HCT116 (cell line): ENCODE results near the gene ZCCHC2. TPM values are rescaled to one million over a fixed set of nuclear protein-coding genes. Genes with fewer than 3 reads are reported as not detected.

ENCODE experiments used
- ATAC-seq: fragments of 200-7000 bp; cut with Tn5 transposase; 2 replicates; pipeline ENCODE4 v1.9.1; 2020; ENCODE audit warnings: mild to moderate bottlenecking, moderate library complexity
- BruUV-seq: library from RNA; stranded (reverse); fragments of 400-500 nt; replicated peaks from 2 replicates; lab custom pipeline; 2021; lab: Mats Ljungman, UMichigan
- CTCF ChIA-PET: fragments of 300-600 bp; sonication (Branson Sonifier 250); formaldehyde crosslinking; loops from one replicate; lab custom pipeline; 2021; ENCODE audit warnings: antibody characterized with exemption; lab: Charles Lee
- POLR2A ChIA-PET: fragments of 300-600, 350-600 bp; sonication (Branson Sonifier 250); formaldehyde crosslinking; loops from one replicate; lab custom pipeline; 2021; ENCODE audit warnings: antibody characterized with exemption; lab: Charles Lee
- RAD21 ChIA-PET, 2 experiments: fragments of 300-600 bp; sonication (Branson Sonifier 250); formaldehyde crosslinking; loops; one replicate each; lab custom pipeline; 2023; ENCODE audit warnings: low total read pairs in 2 of 2; ENCODE audit not compliant: uncharacterized antibody in 2 of 2, unreplicated experiment in 2 of 2, low non-redundant PET in 1 of 2; lab: Charles Lee
- DNase-seq: peaks from one replicate; pipeline ENCODE4 v3.0.0-alpha.2; 2010; ENCODE audit warnings: low read depth, low spot score
- H2AFZ ChIP-seq: fragments of 200-600 bp; shearing (Covaris generic), sonication (generic); 2 replicates; pipeline ENCODE4 v1.6.1; 2017; ENCODE audit warnings: low read depth, mixed run types, mixed read lengths, antibody characterized with exemption, low read length; ENCODE audit not compliant: poor library complexity, severe bottlenecking
- H3K27ac ChIP-seq: 2 replicates; pipeline ENCODE4 v1.5.1; 2012; ENCODE audit warnings: low read depth, low read length
- H3K27me3 ChIP-seq: fragments of 200-600 bp; sonication (generic); 2 replicates; pipeline ENCODE4 v1.6.1; 2016; ENCODE audit warnings: mixed run types, low read length, mixed read lengths; ENCODE audit not compliant: insufficient read depth
- H3K36me3 ChIP-seq, 2 experiments: fragments of 200-500 bp in 1 of 2; fragments of 200-600 bp in 1 of 2; sonication (Bioruptor generic) in 1 of 2; sonication (generic) in 1 of 2; 2 replicates each; pipeline versions ENCODE4 v1.5.1 to v1.6.1; 2014 to 2016; ENCODE audit warnings: low read length in 2 of 2, inconsistent platforms in 1 of 2, mixed read lengths in 1 of 2, mixed run types in 1 of 2; ENCODE audit not compliant: insufficient read depth in 2 of 2, control insufficient read depth in 1 of 2
- H3K4me1 ChIP-seq, 2 experiments: fragments of 200-600 bp in 1 of 2; sonication (generic) in 1 of 2; 2 replicates each; pipeline versions ENCODE4 v1.5.1 to v1.6.1; 2012 to 2017; ENCODE audit warnings: low read length in 2 of 2, inconsistent platforms in 1 of 2, mild to moderate bottlenecking in 1 of 2, mixed read lengths in 1 of 2, mixed run types in 1 of 2, moderate library complexity in 1 of 2; ENCODE audit not compliant: insufficient read depth in 2 of 2, control insufficient read depth in 1 of 2
- H3K4me2 ChIP-seq: fragments of 200-600 bp; sonication (generic); 2 replicates; pipeline ENCODE4 v1.6.1; 2017; ENCODE audit warnings: mixed run types, low read length, mixed read lengths
- H3K4me3 ChIP-seq, 2 experiments: fragments of 200-600 bp in 1 of 2; sonication (generic) in 1 of 2; replicated peaks in 1 of 2; 2 replicates each; pipeline ENCODE4 v1.5.1; 2011 to 2016; ENCODE audit warnings: low read length in 2 of 2, control low read depth in 1 of 2, low read depth in 1 of 2, mild to moderate bottlenecking in 1 of 2, mixed read lengths in 1 of 2, mixed run types in 1 of 2
- H3K79me2 ChIP-seq: fragments of 200-600 bp; sonication (generic); 2 replicates; pipeline ENCODE4 v1.6.1; 2017; ENCODE audit warnings: mild to moderate bottlenecking, mixed run types, low read length, moderate library complexity, mixed read lengths; ENCODE audit not compliant: insufficient read depth
- H3K9ac ChIP-seq: fragments of 200-600 bp; sonication (generic); 2 replicates; pipeline ENCODE4 v1.6.1; 2016; ENCODE audit warnings: low read length, mixed read lengths
- H3K9me2 ChIP-seq: fragments of 200-600 bp; sonication (generic), shearing (Covaris generic); 2 replicates; pipeline ENCODE4 v1.6.1; 2017; ENCODE audit warnings: mixed run types, mild to moderate bottlenecking, moderate library complexity; ENCODE audit not compliant: insufficient read depth
- H3K9me3 ChIP-seq, 2 experiments: fragments of 200-500 bp in 1 of 2; fragments of 200-600 bp in 1 of 2; sonication (Bioruptor generic) in 1 of 2; sonication (generic) in 1 of 2; 2 replicates each; pipeline ENCODE4 v1.6.1; 2014 to 2017; ENCODE audit warnings: low read length in 2 of 2, mixed read lengths in 2 of 2, inconsistent platforms in 1 of 2, low read depth in 1 of 2, mild to moderate bottlenecking in 1 of 2, mixed run types in 1 of 2, moderate library complexity in 1 of 2; ENCODE audit not compliant: control insufficient read depth in 1 of 2, insufficient read depth in 1 of 2
- H4K20me1 ChIP-seq: fragments of 200-600 bp; sonication (generic), shearing (Covaris generic); 2 replicates; pipeline ENCODE4 v1.6.1; 2017; ENCODE audit warnings: mixed run types, mild to moderate bottlenecking, moderate library complexity; ENCODE audit not compliant: insufficient read depth
- CEBPB ChIP-seq: IDR thresholded peaks from 2 replicates; pipeline ENCODE4 v1.6.1; 2012; ENCODE audit warnings: low read depth
- ELF1 ChIP-seq: IDR thresholded peaks from 2 replicates; pipeline ENCODE4 v1.6.1; 2012; ENCODE audit warnings: low read depth, borderline replicate concordance
- EZH2phosphoT487 ChIP-seq: fragments of 200-600 bp; IDR thresholded peaks from 2 replicates; pipeline ENCODE4 v1.6.1; 2018; ENCODE audit warnings: antibody characterized with exemption, borderline replicate concordance
- FOSL1 ChIP-seq: IDR thresholded peaks from 2 replicates; pipeline ENCODE4 v1.6.1; 2012; ENCODE audit warnings: low read depth
- JUND ChIP-seq: IDR thresholded peaks from 2 replicates; pipeline ENCODE4 v1.6.1; 2012
- POLR2A ChIP-seq: IDR thresholded peaks from 2 replicates; pipeline ENCODE4 v1.7.0; 2011; ENCODE audit warnings: borderline replicate concordance; ENCODE audit not compliant: insufficient read depth, insufficient read length; ENCODE audit errors: extremely low read depth
- POLR2AphosphoS5 ChIP-seq: IDR thresholded peaks from 2 replicates; pipeline ENCODE4 v1.6.1; 2011; ENCODE audit warnings: mild to moderate bottlenecking, low read depth, low read length, moderate library complexity
- RAD21 ChIP-seq: IDR thresholded peaks from 2 replicates; pipeline ENCODE4 v1.6.1; 2012; ENCODE audit warnings: low read depth, mild to moderate bottlenecking
- REST ChIP-seq: IDR thresholded peaks from 2 replicates; pipeline ENCODE4 v1.6.1; 2012; ENCODE audit warnings: low read depth
- SIN3A ChIP-seq: IDR thresholded peaks from 2 replicates; pipeline ENCODE4 v1.6.1; 2012; ENCODE audit warnings: low read depth
- SRF ChIP-seq: IDR thresholded peaks from 2 replicates; pipeline ENCODE4 v1.6.1; 2012; ENCODE audit warnings: low read depth
- TCF7L2 ChIP-seq: IDR thresholded peaks from 2 replicates; pipeline ENCODE4 v1.7.0; 2011; ENCODE audit warnings: borderline replicate concordance, inconsistent platforms; ENCODE audit not compliant: insufficient read depth, insufficient read length; ENCODE audit errors: extremely low read depth
- YY1 ChIP-seq: IDR thresholded peaks from 2 replicates; pipeline ENCODE4 v1.6.1; 2011; ENCODE audit warnings: low read length, low read depth, moderate library complexity, mild to moderate bottlenecking; ENCODE audit not compliant: insufficient replicate concordance; ENCODE audit errors: extremely low read depth
- ZBTB33 ChIP-seq: IDR thresholded peaks from 2 replicates; pipeline ENCODE4 v1.6.1; 2011; ENCODE audit warnings: mild to moderate bottlenecking, low read length, moderate library complexity; ENCODE audit not compliant: insufficient replicate concordance; ENCODE audit errors: extremely low read depth
- intact Hi-C: fragments of 100-400 bp; cut with micrococcal nuclease; formaldehyde crosslinking; loops from 2 replicates; pipeline ENCODE4 v1.10.0; 2022
- total RNA-seq: library from RNA; stranded (reverse); gene quantifications from one replicate; pipeline ENCODE4 v1.2.1, GENCODE V29; 2021; ENCODE audit not compliant: unreplicated experiment
- TF ChIP-seq, protein P1 (sequence below): IDR thresholded peaks from 2 replicates; pipeline ENCODE4 v1.6.1; 2012
- TF ChIP-seq, protein P2 (sequence below): IDR thresholded peaks from 2 replicates; pipeline ENCODE4 v1.6.1; 2012
- TF ChIP-seq, protein P3 (sequence below), 3 experiments: fragments of 200-600 bp in 1 of 3; sonication (generic) in 1 of 3; IDR thresholded peaks in 2 of 3; conservative IDR thresholded peaks in 1 of 3; 2 replicates each; pipeline ENCODE4 v1.5.1; 2012 to 2017; ENCODE audit warnings: low read depth in 2 of 3, low read length in 2 of 3, antibody characterized with exemption in 1 of 3, borderline replicate concordance in 1 of 3, control low read depth in 1 of 3, mild to moderate bottlenecking in 1 of 3, mixed read lengths in 1 of 3, mixed run types in 1 of 3, moderate library complexity in 1 of 3; ENCODE audit not compliant: insufficient read depth in 1 of 3

ZCCHC2 gene
- total RNA-seq, 1 experiment from 2014 or later: 17.7 TPM

DNA sequence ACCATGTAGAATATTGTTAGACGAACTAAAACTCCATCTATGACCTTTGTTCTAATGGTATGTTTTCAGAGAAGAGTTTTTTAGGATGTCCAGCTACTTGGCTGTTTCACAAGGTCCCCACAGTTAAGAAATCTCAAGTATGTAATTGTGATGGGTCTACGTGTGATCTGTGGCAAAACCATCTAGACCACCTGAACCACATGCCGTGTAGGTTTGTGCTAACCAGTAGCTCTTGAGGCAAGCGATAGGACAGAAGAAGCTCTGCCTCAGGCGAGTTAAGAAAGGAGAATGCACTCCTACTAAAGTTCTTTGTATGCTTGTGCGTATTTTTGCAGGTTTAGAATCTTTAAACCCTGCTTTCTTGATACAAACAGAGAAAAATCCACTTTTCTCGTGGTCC is 13.2 kb downstream of the ZCCHC2 start:
- intact Hi-C loops: no loop called here

More for the DNA sequence above, 13.2 kb downstream of the ZCCHC2 start:
- TF ChIP-seq POLR2AphosphoS5 (no peak), SIN3A (no peak), ELF1 (no peak), ZBTB33 (no peak), FOSL1 (no peak), TCF7L2 (no peak), EZH2phosphoT487 (no peak), CEBPB (no peak), JUND (no peak), POLR2A (no peak), SRF (no peak), YY1 (no peak), REST (no peak), RAD21 (no peak)
- TF ChIP-seq, protein P1, sequence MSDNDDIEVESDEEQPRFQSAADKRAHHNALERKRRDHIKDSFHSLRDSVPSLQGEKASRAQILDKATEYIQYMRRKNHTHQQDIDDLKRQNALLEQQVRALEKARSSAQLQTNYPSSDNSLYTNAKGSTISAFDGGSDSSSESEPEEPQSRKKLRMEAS: no peak
- TF ChIP-seq, protein P2, sequence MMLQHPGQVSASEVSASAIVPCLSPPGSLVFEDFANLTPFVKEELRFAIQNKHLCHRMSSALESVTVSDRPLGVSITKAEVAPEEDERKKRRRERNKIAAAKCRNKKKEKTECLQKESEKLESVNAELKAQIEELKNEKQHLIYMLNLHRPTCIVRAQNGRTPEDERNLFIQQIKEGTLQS: no peak
- TF ChIP-seq, protein P3, sequence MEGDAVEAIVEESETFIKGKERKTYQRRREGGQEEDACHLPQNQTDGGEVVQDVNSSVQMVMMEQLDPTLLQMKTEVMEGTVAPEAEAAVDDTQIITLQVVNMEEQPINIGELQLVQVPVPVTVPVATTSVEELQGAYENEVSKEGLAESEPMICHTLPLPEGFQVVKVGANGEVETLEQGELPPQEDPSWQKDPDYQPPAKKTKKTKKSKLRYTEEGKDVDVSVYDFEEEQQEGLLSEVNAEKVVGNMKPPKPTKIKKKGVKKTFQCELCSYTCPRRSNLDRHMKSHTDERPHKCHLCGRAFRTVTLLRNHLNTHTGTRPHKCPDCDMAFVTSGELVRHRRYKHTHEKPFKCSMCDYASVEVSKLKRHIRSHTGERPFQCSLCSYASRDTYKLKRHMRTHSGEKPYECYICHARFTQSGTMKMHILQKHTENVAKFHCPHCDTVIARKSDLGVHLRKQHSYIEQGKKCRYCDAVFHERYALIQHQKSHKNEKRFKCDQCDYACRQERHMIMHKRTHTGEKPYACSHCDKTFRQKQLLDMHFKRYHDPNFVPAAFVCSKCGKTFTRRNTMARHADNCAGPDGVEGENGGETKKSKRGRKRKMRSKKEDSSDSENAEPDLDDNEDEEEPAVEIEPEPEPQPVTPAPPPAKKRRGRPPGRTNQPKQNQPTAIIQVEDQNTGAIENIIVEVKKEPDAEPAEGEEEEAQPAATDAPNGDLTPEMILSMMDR (IDR thresholded peaks at IDR 0.05 in 2 of 3, conservative IDR thresholded peaks at IDR 0.05 in 1 of 3; ENCODE audit: borderline replicate concordance in 1 of 3, insufficient read depth in 1 of 3, low read depth in 2 of 3, low read length in 2 of 3): no peak
- Histone ChIP-seq H3K27me3 (no peaks in the 10 kb centered on the region), H3K4me1 (peaks cover 0 to 13% of the 10 kb centered on the region in 2 experiments; a peak in 2 of 4 replicates), H3K9me2 (no peaks in the 10 kb centered on the region), H3K9me3 (no peaks in the 10 kb centered on the region), H4K20me1 (no peaks in the 10 kb centered on the region), H2AFZ (no peak overlapping the region), H3K36me3 (peaks cover 0 to 2% of the 10 kb centered on the region in 2 experiments; a peak in 2 of 4 replicates), H3K4me3 (no peak overlapping the region), H3K4me2 (no peak overlapping the region), H3K79me2 (peaks cover 62% of the 10 kb centered on the region), H3K27ac (no peak overlapping the region), H3K9ac (no peak overlapping the region)
- ChIA-PET RAD21 (no interaction called here), CTCF (no interaction called here), POLR2A (no interaction called here)
- BruUV-seq: no TSS peak
- no peak for ATAC-seq
- no peak for DNase-seq
